Panc1 (cell line): Measurements from ENCODE around the gene STXBP5. TPM values are rescaled to one million over a fixed set of nuclear protein-coding genes. Genes with fewer than 3 reads are reported as not detected.

Experiments used
- ATAC-seq: fragments of 200-7000 bp; cut with Tn5 transposase; 2 replicates; pipeline ENCODE4 v1.9.1; 2020; ENCODE audit warnings: mild to moderate bottlenecking, moderate library complexity
- BruUV-seq: library from RNA; stranded (reverse); fragments of 400-500 nt; replicated peaks from 2 replicates; lab custom pipeline; 2021; lab: Mats Ljungman, UMichigan
- CTCF ChIA-PET: fragments of 300-600 bp; sonication (Branson Sonifier 250); formaldehyde crosslinking; loops from one replicate; lab custom pipeline; 2022; ENCODE audit warnings: antibody characterized with exemption; lab: Charles Lee
- POLR2A ChIA-PET: fragments of 300-600 bp; sonication (Branson Sonifier 250); formaldehyde crosslinking; loops from one replicate; lab custom pipeline; 2022; ENCODE audit warnings: antibody characterized with exemption; lab: Charles Lee
- DNase-seq: peaks from one replicate; pipeline ENCODE4 v3.0.0-alpha.2; 2010; ENCODE audit warnings: low read depth, low spot score
- H3K27ac ChIP-seq: 2 replicates; pipeline ENCODE4 v1.5.1; 2011; ENCODE audit warnings: mild to moderate bottlenecking, low read length, inconsistent platforms
- H3K27me3 ChIP-seq: fragments of 200-500 bp; sonication (Bioruptor generic); 2 replicates; pipeline ENCODE4 v1.6.0; 2014; ENCODE audit warnings: low read length, inconsistent platforms; ENCODE audit not compliant: control insufficient read depth, insufficient read depth
- H3K36me3 ChIP-seq: fragments of 200-500 bp; sonication (Bioruptor generic); 2 replicates; pipeline ENCODE4 v1.5.1; 2014; ENCODE audit warnings: inconsistent platforms, mild to moderate bottlenecking, low read length, moderate library complexity; ENCODE audit not compliant: control insufficient read depth, insufficient read depth
- H3K4me1 ChIP-seq: 2 replicates; pipeline ENCODE4 v1.5.1; 2011; ENCODE audit warnings: inconsistent platforms, mild to moderate bottlenecking, low read length, moderate library complexity; ENCODE audit not compliant: control insufficient read depth, insufficient read depth
- H3K4me3 ChIP-seq, 2 experiments: 2 replicates each; pipeline ENCODE4 v1.5.1; 2011 to 2012; ENCODE audit warnings: low read depth in 2 of 2, low read length in 2 of 2, mild to moderate bottlenecking in 2 of 2, inconsistent platforms in 1 of 2, moderate library complexity in 1 of 2
- H3K9me3 ChIP-seq: fragments of 200-500 bp; sonication (Bioruptor generic); 2 replicates; pipeline ENCODE4 v1.5.1; 2014; ENCODE audit warnings: low read depth, mild to moderate bottlenecking, inconsistent platforms, low read length, moderate library complexity; ENCODE audit not compliant: control insufficient read depth, insufficient read depth
- POLR2AphosphoS5 ChIP-seq: IDR thresholded peaks from 2 replicates; pipeline ENCODE4 v1.6.1; 2012; ENCODE audit warnings: mild to moderate bottlenecking, low read depth, low read length, moderate library complexity
- SIN3A ChIP-seq: IDR thresholded peaks from 2 replicates; pipeline ENCODE4 v1.6.1; 2012; ENCODE audit warnings: low read depth, mild to moderate bottlenecking, low read length, moderate library complexity, borderline replicate concordance; ENCODE audit not compliant: insufficient read depth
- TCF7L2 ChIP-seq: IDR thresholded peaks from 2 replicates; pipeline ENCODE4 v1.6.1; 2011; ENCODE audit warnings: mild to moderate bottlenecking, low read depth, low read length, inconsistent platforms
- in situ Hi-C: cut with HindIII; loops from 2 replicates; pipeline ENCODE4 v1.10.0; 2016; ENCODE audit warnings: low sequenced_read_pairs, low pct_unique_long_range_greater_than_20kb
- intact Hi-C: fragments of 100-400 bp; cut with micrococcal nuclease; formaldehyde crosslinking; loops from one replicate; pipeline ENCODE4 v1.10.0; 2022; ENCODE audit not compliant: unreplicated experiment
- total RNA-seq: library from RNA; stranded (reverse); gene quantifications from one replicate; pipeline ENCODE4 v1.2.1, GENCODE V29; 2021; ENCODE audit not compliant: unreplicated experiment
- TF ChIP-seq, protein P1 (sequence below): fragments of 450-650 bp; IDR thresholded peaks from 2 replicates; pipeline ENCODE4 v1.5.1; 2017; ENCODE audit warnings: mild to moderate bottlenecking
- TF ChIP-seq, protein P2 (sequence below), 2 experiments: IDR thresholded peaks; 2 replicates each; pipeline ENCODE4 v1.6.1; 2011 to 2012; ENCODE audit warnings: low read depth in 2 of 2, control low read depth in 1 of 2, low read length in 1 of 2, mild to moderate bottlenecking in 1 of 2, moderate library complexity in 1 of 2; ENCODE audit not compliant: insufficient read depth in 1 of 2

Gene STXBP5
- total RNA-seq, 1 experiment from 2014 or later, result 77.8 TPM

DNA sequence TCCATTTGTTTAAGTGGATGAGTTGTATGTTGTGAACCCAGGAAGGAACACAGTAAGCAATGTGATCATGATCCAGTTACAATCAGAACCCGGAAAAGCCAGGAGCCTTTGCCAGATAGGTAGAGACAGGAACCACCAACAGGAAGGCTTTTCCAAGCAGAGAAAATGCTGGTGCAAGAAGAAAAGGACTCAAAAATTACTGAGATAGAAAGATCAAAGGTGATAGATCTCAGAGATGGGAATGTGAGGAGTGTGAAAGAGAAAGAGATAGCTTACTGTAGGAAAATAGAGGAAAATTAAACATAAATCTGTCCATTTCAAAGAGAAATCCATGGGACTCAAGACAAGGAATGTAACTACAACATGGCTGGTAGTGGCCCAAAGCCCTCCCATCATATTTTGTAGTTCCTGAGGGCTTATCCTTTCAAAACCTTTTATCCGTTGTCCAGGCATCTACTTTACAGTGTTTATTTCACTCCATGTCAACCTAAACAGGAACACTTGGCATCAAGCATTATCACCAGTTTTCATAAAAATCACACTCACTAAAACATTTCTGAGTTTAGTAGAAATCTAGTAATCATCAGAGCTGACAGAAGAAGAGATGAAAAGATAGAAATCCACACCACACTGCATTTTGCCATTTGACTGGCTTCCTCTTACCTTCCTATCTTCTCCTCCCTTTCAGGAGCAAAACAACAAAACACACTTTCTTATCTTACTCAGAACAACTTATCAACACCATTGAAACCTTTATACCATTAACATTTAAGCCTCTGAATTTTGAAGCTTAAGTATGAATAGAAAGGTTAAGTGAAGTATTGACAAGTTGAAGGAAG is 44.5 kb upstream of the STXBP5 start:
- Histone ChIP-seq H3K36me3 (no peaks in the 10 kb centered on the region), H3K27ac (no peak overlapping the region; the same call in 1 of the 2 replicates), H3K4me3 (no peak overlapping the region), H3K4me1 (no peaks in the 10 kb centered on the region), H3K27me3 (no peaks in the 10 kb centered on the region), H3K9me3 (no peaks in the 10 kb centered on the region)
- no TSS peak for BruUV-seq
- ATAC-seq (no peak), DNase-seq (no peak)
- ChIA-PET POLR2A (interaction anchor here (0.6 kb wide), 1 partner anchor 181 kb away, joined by 14 read pairs; no protein-coding TSS in a partner anchor), CTCF (no interaction called here)
- TF ChIP-seq, protein P1, sequence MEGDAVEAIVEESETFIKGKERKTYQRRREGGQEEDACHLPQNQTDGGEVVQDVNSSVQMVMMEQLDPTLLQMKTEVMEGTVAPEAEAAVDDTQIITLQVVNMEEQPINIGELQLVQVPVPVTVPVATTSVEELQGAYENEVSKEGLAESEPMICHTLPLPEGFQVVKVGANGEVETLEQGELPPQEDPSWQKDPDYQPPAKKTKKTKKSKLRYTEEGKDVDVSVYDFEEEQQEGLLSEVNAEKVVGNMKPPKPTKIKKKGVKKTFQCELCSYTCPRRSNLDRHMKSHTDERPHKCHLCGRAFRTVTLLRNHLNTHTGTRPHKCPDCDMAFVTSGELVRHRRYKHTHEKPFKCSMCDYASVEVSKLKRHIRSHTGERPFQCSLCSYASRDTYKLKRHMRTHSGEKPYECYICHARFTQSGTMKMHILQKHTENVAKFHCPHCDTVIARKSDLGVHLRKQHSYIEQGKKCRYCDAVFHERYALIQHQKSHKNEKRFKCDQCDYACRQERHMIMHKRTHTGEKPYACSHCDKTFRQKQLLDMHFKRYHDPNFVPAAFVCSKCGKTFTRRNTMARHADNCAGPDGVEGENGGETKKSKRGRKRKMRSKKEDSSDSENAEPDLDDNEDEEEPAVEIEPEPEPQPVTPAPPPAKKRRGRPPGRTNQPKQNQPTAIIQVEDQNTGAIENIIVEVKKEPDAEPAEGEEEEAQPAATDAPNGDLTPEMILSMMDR, result no peak
- TF ChIP-seq SIN3A (no peak), TCF7L2 (no peak), POLR2AphosphoS5 (no peak)
- TF ChIP-seq, protein P2, sequence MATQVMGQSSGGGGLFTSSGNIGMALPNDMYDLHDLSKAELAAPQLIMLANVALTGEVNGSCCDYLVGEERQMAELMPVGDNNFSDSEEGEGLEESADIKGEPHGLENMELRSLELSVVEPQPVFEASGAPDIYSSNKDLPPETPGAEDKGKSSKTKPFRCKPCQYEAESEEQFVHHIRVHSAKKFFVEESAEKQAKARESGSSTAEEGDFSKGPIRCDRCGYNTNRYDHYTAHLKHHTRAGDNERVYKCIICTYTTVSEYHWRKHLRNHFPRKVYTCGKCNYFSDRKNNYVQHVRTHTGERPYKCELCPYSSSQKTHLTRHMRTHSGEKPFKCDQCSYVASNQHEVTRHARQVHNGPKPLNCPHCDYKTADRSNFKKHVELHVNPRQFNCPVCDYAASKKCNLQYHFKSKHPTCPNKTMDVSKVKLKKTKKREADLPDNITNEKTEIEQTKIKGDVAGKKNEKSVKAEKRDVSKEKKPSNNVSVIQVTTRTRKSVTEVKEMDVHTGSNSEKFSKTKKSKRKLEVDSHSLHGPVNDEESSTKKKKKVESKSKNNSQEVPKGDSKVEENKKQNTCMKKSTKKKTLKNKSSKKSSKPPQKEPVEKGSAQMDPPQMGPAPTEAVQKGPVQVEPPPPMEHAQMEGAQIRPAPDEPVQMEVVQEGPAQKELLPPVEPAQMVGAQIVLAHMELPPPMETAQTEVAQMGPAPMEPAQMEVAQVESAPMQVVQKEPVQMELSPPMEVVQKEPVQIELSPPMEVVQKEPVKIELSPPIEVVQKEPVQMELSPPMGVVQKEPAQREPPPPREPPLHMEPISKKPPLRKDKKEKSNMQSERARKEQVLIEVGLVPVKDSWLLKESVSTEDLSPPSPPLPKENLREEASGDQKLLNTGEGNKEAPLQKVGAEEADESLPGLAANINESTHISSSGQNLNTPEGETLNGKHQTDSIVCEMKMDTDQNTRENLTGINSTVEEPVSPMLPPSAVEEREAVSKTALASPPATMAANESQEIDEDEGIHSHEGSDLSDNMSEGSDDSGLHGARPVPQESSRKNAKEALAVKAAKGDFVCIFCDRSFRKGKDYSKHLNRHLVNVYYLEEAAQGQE (IDR thresholded peaks at IDR 0.05; ENCODE audit: insufficient read depth in 1 of 2, low read depth in 2 of 2, low read length in 1 of 2), result no peak
- in situ Hi-C loops, result no loop called here
- intact Hi-C loops, result no loop called here

DNA sequence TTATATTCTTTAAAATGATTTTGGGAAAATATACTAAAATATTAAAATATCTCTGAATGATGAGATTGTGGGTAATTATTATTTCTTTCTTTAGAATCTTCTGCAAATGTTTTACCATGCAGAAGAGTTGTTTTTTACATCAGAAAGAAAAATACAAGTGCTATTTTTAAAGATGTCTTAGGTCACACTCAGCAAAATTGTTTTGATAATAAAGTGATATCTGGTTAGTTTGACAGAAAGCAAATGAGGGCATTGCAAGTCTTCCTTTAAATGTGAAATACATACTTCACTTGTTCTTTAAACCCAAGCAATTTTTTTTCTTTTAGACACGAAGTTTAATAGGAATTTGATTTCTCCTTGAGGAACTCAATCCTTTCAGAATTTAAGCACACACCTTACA is 43.6 kb upstream of the STXBP5 start:
- no peak for DNase-seq
- ChIA-PET CTCF (no interaction called here), POLR2A (no interaction called here)
- H3K27me3 ChIP-seq, result no peaks in the 10 kb centered on the region
- H3K9me3 ChIP-seq, result no peaks in the 10 kb centered on the region
- intact Hi-C loops (no loop called here), in situ Hi-C loops (no loop called here)
- no peaks in the 10 kb centered on the region for H3K4me1 ChIP-seq
- ATAC-seq, result no peak
- H3K36me3 ChIP-seq, result no peaks in the 10 kb centered on the region
- no TSS peak for BruUV-seq
- H3K27ac ChIP-seq, result no peak overlapping the region
- no peak for TF ChIP-seq TCF7L2
- TF ChIP-seq SIN3A, result no peak
- no peak overlapping the region for H3K4me3 ChIP-seq

DNA sequence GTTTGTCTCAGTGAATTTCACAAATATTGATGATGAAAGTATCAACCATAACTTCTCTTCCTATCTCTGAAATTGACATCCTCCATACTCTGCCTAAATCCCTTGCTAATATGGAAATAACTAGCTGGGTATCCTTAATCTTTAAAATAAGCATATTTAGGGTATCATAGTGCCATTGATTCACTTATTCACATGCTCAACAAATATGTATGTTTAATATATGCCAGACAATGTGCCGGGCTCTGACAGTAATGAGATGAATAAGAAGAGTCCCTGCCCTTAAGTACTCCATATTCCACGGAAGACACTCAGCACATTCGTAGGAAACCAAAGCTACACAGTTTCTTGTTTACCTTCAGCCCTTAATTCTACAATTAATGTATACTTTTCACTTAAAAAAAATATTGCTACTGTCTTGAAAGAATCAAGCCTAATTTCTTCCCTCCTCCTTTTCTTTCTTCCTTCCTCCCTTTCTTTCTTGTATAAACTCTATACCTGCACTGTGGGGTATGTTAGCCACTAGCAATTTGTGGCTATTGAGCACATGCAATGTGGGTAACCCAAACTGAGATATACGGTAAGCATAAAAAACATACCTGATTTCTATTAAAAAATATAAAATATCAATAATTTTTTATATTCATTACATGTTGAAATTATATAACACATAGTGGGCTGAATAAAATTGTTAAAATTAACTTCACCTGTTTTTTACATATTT is 42.8 kb upstream of the STXBP5 start:
- intact Hi-C loops (no loop called here), in situ Hi-C loops (no loop called here)
- no peak for ATAC-seq
- no peaks in the 10 kb centered on the region for H3K4me1 ChIP-seq
- H3K27ac ChIP-seq, result no peak overlapping the region
- H3K4me3 ChIP-seq, result no peak overlapping the region
- no peak for DNase-seq
- no TSS peak for BruUV-seq
- no peaks in the 10 kb centered on the region for H3K9me3 ChIP-seq
- POLR2A ChIA-PET, result no interaction called here
- H3K36me3 ChIP-seq, result no peaks in the 10 kb centered on the region
- H3K27me3 ChIP-seq, result no peaks in the 10 kb centered on the region
- no peak for TF ChIP-seq POLR2AphosphoS5
- TF ChIP-seq TCF7L2, result no peak
- TF ChIP-seq, protein P2 (IDR thresholded peaks at IDR 0.05; ENCODE audit: insufficient read depth in 1 of 2, low read depth in 2 of 2, low read length in 1 of 2), result no peak
- TF ChIP-seq SIN3A, result no peak
- TF ChIP-seq, protein P1, result no peak
- CTCF ChIA-PET, result no interaction called here
